HS-5 (cell line): Measurements from ENCODE around the gene MYH15.

ENCODE experiments used
- DNase-seq: peaks from one replicate; pipeline ENCODE4 v3.0.0-alpha.2; 2012; ENCODE audit warnings: low read depth

The MYH15 gene

GRCh38 chr3:108412121-108412750 is 98.2 kb downstream of the MYH15 start:
- no peak for DNase-seq

- no peak for DNase-seq
These were observed 99.8 kb downstream of the MYH15 start for GRCh38 chr3:108410531-108410984.

GRCh38 chr3:108409800-108410178 is 100.6 kb downstream of the MYH15 start:
- DNase-seq = no peak

GRCh38 chr3:108408883-108409799 is 101.3 kb downstream of the MYH15 start:
- DNase-seq = no peak

- DNase-seq = no peak
These were observed 102.5 kb downstream of the MYH15 start for GRCh38 chr3:108407886-108408285.

GRCh38 chr3:108406661-108407206 is 103.7 kb downstream of the MYH15 start:
- DNase-seq = no peak

- DNase-seq = no peak
These were observed 104.2 kb downstream of the MYH15 start for GRCh38 chr3:108406063-108406660.

GRCh38 chr3:108404368-108404767 is 106.0 kb downstream of the MYH15 start:
- DNase-seq = no peak

GRCh38 chr3:108403686-108404345 is 106.6 kb downstream of the MYH15 start:
- no peak for DNase-seq

- no peak for DNase-seq
These were observed 107.2 kb downstream of the MYH15 start for GRCh38 chr3:108403198-108403597.

GRCh38 chr3:108401836-108402235 is 108.6 kb downstream of the MYH15 start:
- no peak for DNase-seq

GRCh38 chr3:108398510-108398909 is 111.9 kb downstream of the MYH15 start:
- no peak for DNase-seq

GRCh38 chr3:108396336-108396735 is 114.1 kb downstream of the MYH15 start:
- no peak for DNase-seq

GRCh38 chr3:108394563-108394962 is 115.8 kb downstream of the MYH15 start:
- DNase-seq = no peak

GRCh38 chr3:108394016-108394415 is 116.4 kb downstream of the MYH15 start:
- DNase-seq = no peak

- no peak for DNase-seq
These were observed 117.1 kb downstream of the MYH15 start for GRCh38 chr3:108393128-108393900.

- peak; percentile 10 for DNase-seq
These were observed 118.3 kb downstream of the MYH15 start for GRCh38 chr3:108391917-108392593.

- DNase-seq = no peak
These were observed 121.0 kb downstream of the MYH15 start for GRCh38 chr3:108389372-108389771.

- no peak for DNase-seq
These were observed 122.0 kb downstream of the MYH15 start for GRCh38 chr3:108388136-108389132.
